Stimulated activated CD8-positive, alpha-beta memory T cell treated with anti-CD3 and anti-CD28 coated beads, Interleukin-15, amount 100 ng/mL, for 48 hours (primary cell): Measurements from ENCODE around the gene PTP4A1.
"Not testable (repeated sequence)": the region's sequence is repeated elsewhere in the genome, so short reads cannot be mapped to it uniquely, and the experiment has no call there.

Experiments used
- DNase-seq, 2 donors: peaks; one replicate each; pipeline ENCODE4 v3.0.0-alpha.2; 2020; ENCODE audit warnings: low read depth in 2 of 2

The PTP4A1 gene

DNA sequence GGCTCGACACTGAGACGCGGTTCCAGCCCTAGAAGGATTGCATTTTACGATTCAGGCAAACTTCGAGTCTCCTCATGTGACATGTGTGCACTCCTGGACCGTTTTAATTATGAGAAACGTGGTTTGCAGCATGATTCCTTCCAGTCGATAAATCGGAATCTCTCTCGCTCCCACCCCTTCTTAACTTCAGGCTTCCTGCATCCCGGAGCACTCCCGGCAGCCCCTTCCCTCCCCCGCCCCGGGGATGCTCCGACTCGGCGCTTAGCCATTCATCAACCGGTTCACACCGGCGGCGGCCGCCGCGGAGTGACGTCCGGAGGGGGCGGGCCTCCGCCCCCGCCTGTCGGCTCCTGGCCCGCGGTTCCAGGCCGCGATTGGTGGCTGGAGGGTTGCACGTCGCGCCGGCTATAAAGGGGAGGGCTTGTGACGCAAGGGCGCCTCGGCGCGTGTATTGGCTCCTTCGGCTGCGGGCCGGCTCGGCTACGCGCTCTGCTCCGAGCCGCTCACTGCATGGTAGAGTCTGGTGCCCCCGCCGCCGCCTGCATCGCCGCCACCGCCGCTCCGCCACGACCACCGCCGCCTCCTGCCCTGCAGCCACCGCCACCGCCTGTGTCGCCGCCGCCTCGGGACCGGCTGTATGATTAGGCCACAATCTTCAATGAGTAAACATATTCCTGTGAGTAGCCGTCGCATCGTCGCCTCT lies at the start of gene PTP4A1, which contains the start of gene LOC128125822:
Gene PTP4A1, plus strand, starts transcription at position 437 of the 703 bp plus-strand sequence. CDS start 4,401 bp downstream, outside the sequence.
Gene LOC128125822, plus strand, starts transcription at position 437 of the 703 bp plus-strand sequence.
- DNase-seq: peak; percentile 93 to 95

DNA sequence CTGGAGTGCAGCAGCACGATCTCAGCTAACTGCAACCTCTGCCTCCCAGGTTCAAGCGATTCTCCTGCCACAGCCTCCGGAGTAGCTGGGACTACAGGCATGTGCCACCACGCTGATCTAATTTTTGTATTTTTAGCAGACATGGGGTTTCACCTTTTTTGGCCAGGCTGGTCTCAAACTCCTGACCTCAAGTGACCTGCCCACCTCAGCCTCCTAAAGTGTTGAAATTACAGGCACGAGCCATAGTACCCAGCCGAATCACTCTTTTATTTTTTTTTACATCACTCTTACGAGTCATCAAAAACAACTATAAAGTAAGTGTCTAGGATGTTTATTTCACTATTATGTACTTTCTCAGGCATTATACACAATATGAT lies 49.4 kb upstream of the PTP4A1 start:
- DNase-seq: not testable (repeated sequence)

DNA sequence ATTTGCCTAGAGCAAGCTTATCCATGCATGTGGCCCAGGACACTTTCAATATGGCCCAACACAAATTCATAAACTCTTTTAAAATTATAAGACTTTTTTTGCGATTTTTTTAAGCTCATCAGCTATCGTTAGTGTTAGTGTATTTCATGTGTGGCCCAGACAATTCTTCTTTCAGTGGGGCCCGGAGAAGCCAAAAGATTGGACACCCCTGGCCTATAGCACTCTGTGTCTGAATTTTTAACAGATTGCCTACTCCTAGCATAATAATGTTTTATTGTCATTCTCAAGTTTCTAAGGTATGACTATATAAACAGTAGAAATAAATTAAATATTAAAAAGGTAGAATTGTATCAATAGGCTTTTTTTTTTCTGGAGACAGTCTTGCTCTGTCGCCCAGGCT lies 48.6 kb upstream of the PTP4A1 start:
- no peak for DNase-seq

DNA sequence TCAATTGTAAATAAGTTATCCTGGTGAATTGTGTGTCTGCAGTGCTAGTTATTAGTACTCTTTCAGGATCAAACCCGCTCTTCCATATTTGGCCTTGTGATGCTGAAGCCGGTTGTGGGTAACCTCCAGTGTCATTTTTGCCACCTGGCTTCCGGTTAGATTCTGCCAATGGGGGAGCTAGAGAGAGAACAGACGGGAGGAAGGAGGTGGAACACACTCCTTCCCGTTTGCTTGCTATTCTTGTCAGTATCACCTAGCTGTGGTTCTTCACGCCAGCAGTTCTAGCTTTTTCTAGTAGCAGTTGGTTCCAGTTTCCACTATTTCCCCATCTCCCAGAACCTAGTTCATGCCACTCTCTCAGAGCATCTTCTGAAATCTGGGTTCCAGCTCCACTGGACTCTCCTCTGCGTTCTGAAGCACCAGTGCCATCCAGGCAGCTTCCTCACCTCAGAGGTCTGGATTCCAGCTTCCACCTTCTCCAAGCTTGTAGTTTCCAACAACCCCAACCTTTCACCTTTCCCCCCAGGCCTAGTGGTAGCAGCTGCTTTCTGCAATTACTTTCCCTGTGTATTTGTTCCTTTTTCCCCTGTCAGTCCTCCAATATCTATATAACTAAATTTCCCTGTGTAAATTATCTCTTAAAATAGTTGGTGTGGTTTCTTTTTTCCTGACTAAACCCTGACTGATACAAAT lies 46.9 kb upstream of the PTP4A1 start:
- no peak for DNase-seq

DNA sequence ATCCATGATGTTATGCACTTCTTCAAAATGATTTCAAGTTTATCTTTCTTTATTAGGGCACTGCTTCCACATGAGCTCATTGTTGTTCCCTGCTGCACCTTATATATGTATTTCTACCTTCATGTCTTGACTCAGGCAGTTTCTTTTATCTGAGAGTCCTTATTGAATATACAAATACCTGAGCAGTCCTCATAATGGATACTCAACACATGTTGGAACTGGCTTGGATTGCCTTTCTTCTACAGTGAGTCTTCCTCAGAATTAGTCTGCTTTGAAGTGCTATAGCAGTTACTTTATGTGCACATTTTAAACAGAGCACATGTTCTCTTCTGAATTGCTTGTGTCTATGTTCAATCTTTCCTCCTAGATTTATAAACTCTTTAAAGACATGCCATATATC lies 45.3 kb upstream of the PTP4A1 start:
- DNase-seq: no peak

DNA sequence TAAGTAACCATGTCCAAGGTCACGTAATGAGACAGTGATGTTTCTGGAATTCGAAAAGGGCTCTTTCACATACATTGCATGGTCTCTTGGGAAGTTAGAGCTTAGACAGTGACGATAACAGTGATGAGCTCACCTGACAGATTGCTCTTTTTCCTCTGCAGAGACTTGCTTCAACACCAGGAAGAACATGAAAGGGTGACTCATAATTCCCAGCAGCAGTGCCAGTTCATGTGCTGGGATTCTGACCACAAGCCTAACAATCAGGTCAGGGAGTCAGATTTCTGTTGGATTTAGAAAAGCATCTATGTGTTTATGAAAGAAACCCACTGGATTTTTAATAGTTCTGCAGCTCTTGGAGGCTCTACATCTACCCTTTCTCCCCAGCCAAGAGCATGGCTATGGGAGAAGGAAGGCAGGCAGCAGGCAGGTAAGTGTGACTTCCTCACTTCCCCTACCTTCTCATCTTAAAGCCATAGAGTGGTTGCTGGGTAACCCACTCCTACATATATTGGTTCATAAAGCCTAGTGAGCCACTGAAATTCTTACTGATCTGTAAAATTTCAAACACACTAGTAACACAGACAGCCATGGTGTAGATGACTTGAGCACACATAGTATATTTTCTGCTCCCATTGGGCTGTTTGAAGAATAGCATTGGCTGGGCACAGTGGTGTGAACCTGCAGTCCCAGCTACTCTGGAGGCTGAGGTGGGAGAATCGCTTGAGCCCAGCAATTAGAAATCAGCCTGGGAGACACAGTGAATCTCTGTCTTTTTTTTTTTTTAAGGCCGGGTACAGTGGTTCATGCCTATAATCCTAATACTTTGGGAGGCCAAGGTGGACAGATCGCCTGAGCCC lies 44.4 kb upstream of the PTP4A1 start:
- DNase-seq: no peak

DNA sequence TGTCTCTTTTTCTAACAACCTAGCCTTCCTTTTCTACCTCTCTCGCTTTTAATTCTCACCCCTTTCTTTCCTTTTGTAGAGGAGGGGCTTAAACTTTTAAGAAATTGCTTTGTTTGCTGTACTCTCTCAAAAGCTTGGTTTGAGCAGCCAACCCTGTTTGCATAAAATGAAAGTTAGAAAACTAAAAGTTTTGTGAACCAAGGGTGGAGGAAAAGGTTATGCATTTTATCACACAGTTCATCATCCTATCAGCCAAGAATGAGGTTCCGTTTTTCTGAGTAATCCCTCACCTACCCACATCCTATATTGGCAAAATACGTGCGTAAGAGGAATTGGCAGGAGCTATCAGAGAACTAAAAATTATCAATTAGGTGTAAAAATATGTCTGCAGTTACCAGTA lies 42.8 kb upstream of the PTP4A1 start:
- DNase-seq: no peak

DNA sequence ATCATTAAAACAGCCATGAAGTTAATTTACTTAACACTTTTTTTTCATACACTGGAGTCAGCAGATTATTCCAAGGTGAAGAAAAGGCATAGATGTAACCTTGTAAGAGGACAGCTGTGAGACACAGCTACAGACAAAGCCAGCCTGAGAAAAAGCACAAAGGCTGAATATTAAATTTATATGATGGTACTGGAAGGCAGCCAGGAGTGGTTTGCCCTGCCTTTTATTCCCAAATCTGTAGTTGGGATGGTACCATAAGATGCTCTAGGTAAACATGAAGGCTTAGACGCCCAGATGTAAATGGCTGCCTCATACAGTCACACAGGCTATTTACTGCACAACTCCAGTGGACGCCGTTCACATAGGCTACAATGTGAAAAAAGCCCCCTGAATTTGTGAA lies 42.1 kb upstream of the PTP4A1 start:
- DNase-seq: no peak

DNA sequence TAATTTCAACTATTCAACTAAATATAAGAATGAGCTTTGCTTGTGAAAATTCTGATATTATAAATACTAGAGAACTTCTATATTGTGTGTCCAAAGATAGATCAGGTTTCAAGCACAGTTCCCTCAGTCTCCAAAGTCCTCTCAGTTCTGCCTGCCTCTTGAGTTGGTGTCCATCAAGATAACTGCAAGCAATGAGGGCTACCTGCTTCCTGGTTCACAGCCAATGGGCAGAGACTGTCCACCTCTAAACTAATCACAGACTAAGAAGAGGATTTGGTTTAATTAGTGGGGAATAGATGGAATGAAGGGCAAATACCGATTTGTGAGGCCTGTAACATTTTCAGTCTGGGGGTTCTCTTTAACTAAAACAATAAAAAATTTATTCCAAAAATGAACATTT lies 41.3 kb upstream of the PTP4A1 start:
- DNase-seq: no peak

DNA sequence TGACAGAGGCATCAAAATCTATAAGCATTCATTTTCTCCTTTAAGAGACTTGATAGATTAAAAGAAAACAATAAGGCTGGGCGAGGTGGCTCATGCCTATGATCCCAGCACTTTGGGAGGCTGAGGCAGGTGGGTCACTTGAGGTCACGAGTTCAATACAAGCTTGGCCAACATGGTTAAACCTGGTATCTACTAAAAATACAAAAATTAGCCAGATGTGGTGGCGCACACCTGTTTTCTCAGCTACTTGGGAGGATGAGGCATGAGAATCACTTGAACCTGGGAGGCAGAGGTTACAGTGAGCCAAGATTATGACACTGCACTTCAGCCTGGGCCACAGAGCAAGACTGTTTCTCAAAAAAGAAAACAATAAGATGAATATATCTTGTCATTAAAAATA lies 39.3 kb upstream of the PTP4A1 start:
- no peak for DNase-seq

- DNase-seq: no peak
Measured at GRCh38 chr6:63533952-63534351, 38.3 kb upstream of the PTP4A1 start.

DNA sequence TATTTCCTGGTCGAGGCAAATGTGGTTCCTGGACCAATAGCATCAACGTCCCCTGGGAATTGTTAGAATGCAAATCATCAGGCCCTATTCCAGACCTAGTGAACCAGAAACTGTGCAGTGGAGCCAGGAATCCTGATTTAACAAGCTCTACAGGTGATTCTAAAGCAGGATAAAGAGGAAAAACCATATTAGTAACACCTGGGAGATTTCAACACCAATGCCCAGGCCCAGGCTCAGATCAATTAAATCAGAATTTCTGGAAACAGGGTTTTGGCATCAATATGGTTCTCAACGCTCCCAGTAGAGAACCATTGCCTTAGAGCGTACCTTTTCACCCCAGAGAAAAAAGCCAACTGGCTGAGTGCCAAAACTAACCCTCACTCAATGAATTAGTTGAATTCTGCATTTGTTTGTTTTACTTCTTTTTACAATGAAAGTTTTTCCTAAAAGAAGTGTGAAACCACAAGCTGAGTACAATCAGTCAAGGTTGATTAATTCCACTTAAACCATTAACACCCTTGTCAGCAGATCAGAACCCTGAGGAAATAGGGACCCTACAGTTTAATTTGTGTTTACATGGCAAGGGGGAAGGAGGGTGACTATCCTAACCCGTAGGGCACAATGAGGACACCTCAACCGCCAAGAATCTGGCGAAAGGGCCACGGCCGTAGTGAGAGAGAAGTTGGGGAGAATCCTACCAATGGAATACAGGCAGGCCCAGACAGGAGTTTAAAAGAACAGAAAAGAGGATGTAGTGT lies 34.9 kb upstream of the PTP4A1 start:
- no peak for DNase-seq

DNA sequence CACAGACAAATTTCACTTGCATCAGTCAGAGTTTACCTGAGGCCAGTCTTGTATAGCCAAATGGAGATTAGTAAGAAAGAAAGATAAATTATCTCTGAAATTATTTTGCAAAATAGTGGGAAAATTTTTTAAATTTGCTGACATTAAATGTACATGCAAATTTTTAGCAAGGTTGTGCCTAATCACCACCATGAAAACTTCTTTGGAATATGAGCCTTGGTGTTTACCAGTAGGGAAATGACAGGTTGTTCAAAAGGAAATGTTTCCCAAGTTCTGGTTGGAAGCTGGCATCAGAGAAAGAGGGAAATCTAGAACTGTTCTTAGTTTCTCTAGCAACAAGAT lies 34.4 kb upstream of the PTP4A1 start:
- no peak for DNase-seq

DNA sequence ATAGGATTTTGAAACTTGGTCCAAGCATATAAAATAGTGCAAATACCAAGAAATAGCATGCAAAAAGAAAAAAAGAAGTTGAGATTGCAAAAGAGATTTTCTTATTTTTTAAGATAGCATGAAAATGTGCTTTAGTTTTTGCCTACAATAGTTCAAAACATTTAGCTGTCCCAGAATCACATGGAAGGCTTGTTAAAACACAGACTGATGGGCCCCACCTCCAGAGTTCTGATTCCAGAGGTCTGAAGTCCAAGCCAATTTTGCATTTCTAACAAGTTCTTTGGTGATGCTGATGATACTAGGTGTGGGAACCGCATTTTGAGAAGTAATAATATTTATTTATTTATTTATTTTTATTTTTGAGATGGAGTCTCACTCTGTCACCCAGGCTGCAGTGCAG lies 33.7 kb upstream of the PTP4A1 start:
- DNase-seq: no peak

GRCh38 chr6:63543001-63543400 lies 29.3 kb upstream of the PTP4A1 start:
- DNase-seq: no peak

- no peak for DNase-seq
Measured at GRCh38 chr6:63543982-63544381, 28.3 kb upstream of the PTP4A1 start.

DNA sequence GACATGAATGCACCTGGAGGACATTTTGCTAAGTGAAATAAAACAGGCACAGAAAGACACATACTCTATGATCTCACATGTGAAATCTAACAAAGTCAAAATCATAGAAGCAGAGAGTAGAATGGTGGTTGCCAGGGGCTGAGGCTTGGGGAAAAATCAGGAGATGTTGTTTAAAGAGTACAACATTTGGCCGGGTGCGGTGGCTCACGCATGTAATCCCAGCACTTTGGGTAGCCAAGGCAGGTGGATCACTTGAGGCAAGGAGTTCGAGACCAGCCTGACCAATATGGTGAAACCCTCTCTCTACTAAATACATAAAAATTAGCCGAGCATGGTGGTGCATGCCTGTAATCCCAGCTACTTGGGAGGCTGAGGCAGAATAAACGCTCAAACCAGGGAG lies 26.0 kb upstream of the PTP4A1 start:
- no peak for DNase-seq

DNA sequence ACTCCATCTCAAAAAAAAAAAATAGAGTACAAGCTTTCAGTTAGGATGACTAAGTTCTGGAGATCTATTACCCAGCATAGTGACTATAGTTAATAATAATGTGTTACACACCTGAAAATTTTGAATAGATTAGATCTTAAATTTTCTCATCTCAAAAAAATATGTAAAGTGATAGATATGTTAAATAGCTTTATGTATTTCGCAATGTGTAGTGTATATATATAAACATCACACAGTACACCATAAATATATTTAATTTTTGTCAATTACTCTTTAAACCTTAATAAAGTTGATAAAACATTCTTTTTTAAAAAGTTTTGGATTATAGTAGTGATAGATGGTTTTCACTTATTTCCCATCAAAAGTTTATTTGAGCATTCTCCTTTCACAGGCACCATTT lies 25.6 kb upstream of the PTP4A1 start:
- DNase-seq: no peak

- DNase-seq: no peak
Measured at GRCh38 chr6:63549076-63549475, 23.2 kb upstream of the PTP4A1 start.

- DNase-seq: no peak
Measured at GRCh38 chr6:63553208-63553607, 19.1 kb upstream of the PTP4A1 start.

DNA sequence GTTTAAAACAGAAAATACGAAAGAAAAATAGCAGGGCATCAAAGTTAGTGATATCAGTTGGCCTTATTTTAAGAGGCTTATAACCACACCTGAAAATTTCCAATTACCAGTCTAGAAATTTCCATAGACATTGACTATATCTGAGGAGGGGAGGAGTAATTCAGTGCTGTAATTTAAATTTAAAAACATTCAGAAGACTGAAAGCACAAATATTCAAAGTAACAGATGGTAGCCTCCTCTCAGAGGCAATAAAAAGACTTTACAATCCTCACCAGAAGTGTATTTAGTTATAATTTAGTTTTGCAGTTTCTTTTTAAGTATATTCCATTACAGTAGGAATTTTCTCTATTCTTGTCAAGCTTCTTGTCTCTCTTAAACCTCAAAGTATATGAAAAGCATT lies 18.4 kb upstream of the PTP4A1 start:
- DNase-seq: no peak

- DNase-seq: no peak
Measured at GRCh38 chr6:63554782-63555181, 17.5 kb upstream of the PTP4A1 start.
